ENCODE measurements around the gene PHYKPL.

Gene PHYKPL

GRCh38 chr5:178234750-178235587 lies 2.4 kb upstream of the PHYKPL start:
- Histone ChIP-seq H3K79me2 (ENCODE audit: insufficient read depth, low read depth) (peaks cover 16% of the 10 kb centered on the region; the same call in 1 of the 2 replicates), H3K9ac (no peak overlapping the region), H3K4me3 (IDR thresholded peaks at IDR 0.05; ENCODE audit: insufficient read depth, low read depth, low read length) (no peak overlapping the region), H4K20me1 (ENCODE audit: insufficient read depth) (no peaks in the 10 kb centered on the region), H2AFZ (ENCODE audit: low read depth) (no peak overlapping the region), H3K4me1 (ENCODE audit: low read depth, poor library complexity, severe bottlenecking) (peaks cover 6% of the 10 kb centered on the region), H3K27me3 (ENCODE audit: insufficient read depth, low read depth) (no peaks in the 10 kb centered on the region), H3K27ac (no peak overlapping the region), H3K4me2 (no peak overlapping the region), H3K36me3 (ENCODE audit: insufficient read depth) (no peaks in the 10 kb centered on the region)
- TF ChIP-seq CTCF (conservative IDR thresholded peaks at IDR 0.05; ENCODE audit: low read depth, low read length): peak; percentile 40; the same call in 1 of the 2 replicates

DNA sequence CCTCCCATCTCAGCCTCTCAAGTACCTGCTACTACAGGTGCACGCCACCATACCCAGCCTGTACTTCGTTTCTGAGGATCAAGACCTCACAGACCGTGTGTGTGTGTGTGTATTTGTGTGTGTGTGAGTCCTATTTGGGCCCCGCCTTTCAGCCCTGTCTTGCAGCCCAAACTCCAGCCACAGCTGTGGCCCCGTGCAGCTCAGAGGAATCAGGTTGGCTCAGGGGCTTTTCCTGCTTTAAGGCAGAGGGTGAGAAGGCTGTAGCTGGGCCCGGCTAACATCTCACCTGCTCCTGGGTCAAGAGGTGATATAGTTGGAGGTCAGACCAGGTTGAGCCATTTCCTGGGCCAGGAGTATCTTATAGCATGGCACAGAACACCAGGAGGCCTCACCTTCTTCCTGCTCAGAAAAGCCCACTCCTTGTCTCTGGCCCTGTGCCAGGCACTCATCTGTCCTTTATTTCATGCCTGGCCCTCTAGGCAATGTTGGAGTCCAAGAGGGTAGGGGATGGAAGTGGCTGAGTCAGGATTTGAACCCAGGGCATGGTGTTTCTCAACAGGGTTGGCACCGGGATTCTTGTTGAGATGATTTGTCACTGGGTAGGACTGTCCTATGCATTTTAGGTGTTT lies 1.6 kb upstream of the PHYKPL start:
- H3K9ac ChIP-seq: no peak overlapping the region
- no peak overlapping the region for H3K4me3 ChIP-seq (IDR thresholded peaks at IDR 0.05; ENCODE audit: insufficient read depth, low read depth, low read length)
- no peaks in the 10 kb centered on the region for H3K27me3 ChIP-seq (ENCODE audit: insufficient read depth, low read depth)
- TF ChIP-seq CTCF (conservative IDR thresholded peaks at IDR 0.05; ENCODE audit: low read depth, low read length): no peak
- peaks cover 18% of the 10 kb centered on the region; the same call in 1 of the 2 replicates for H3K79me2 ChIP-seq (ENCODE audit: insufficient read depth, low read depth)
- no peaks in the 10 kb centered on the region for H4K20me1 ChIP-seq (ENCODE audit: insufficient read depth)
- H3K27ac ChIP-seq: no peak overlapping the region
- no peaks in the 10 kb centered on the region for H3K36me3 ChIP-seq (ENCODE audit: insufficient read depth)
- H2AFZ ChIP-seq (ENCODE audit: low read depth): no peak overlapping the region
- no peak overlapping the region for H3K4me2 ChIP-seq
- peaks cover 6% of the 10 kb centered on the region for H3K4me1 ChIP-seq (ENCODE audit: low read depth, poor library complexity, severe bottlenecking)

GRCh38 chr5:178232920-178233429 lies 373 bp upstream of the PHYKPL start:
- no peak overlapping the region for H3K4me3 ChIP-seq (IDR thresholded peaks at IDR 0.05; ENCODE audit: insufficient read depth, low read depth, low read length)
- peaks cover 6% of the 10 kb centered on the region for H3K4me1 ChIP-seq (ENCODE audit: low read depth, poor library complexity, severe bottlenecking)
- H3K27me3 ChIP-seq (ENCODE audit: insufficient read depth, low read depth): no peaks in the 10 kb centered on the region
- H3K79me2 ChIP-seq (ENCODE audit: insufficient read depth, low read depth): peaks cover 18% of the 10 kb centered on the region; the same call in 1 of the 2 replicates
- peak overlapping the region; percentile 64 for H2AFZ ChIP-seq (ENCODE audit: low read depth)
- peak overlapping the region; percentile 71; the same call in 1 of the 2 replicates for H3K9ac ChIP-seq
- peak overlapping the region; percentile 48 for H3K27ac ChIP-seq
- H3K4me2 ChIP-seq: no peak overlapping the region
- no peaks in the 10 kb centered on the region for H4K20me1 ChIP-seq (ENCODE audit: insufficient read depth)
- TF ChIP-seq CTCF (conservative IDR thresholded peaks at IDR 0.05; ENCODE audit: low read depth, low read length): no peak
- H3K36me3 ChIP-seq (ENCODE audit: insufficient read depth): no peaks in the 10 kb centered on the region

GRCh38 chr5:178231539-178232123 lies 971 bp downstream of the PHYKPL start:
- no peaks in the 10 kb centered on the region for H3K27me3 ChIP-seq (ENCODE audit: insufficient read depth, low read depth)
- H3K4me1 ChIP-seq (ENCODE audit: low read depth, poor library complexity, severe bottlenecking): peaks cover 6% of the 10 kb centered on the region
- H3K36me3 ChIP-seq (ENCODE audit: insufficient read depth): no peaks in the 10 kb centered on the region
- peak overlapping the region; percentile 71; the same call in 1 of the 2 replicates for H3K9ac ChIP-seq
- no peaks in the 10 kb centered on the region for H4K20me1 ChIP-seq (ENCODE audit: insufficient read depth)
- peak overlapping the region; percentile 48; the same call in 1 of the 2 replicates for H3K27ac ChIP-seq
- no peak for TF ChIP-seq CTCF (conservative IDR thresholded peaks at IDR 0.05; ENCODE audit: low read depth, low read length)
- no peak overlapping the region for H3K4me3 ChIP-seq (IDR thresholded peaks at IDR 0.05; ENCODE audit: insufficient read depth, low read depth, low read length)
- peak overlapping the region; percentile 60 for H3K4me2 ChIP-seq
- peaks cover 18% of the 10 kb centered on the region; the same call in 1 of the 2 replicates for H3K79me2 ChIP-seq (ENCODE audit: insufficient read depth, low read depth)
- peak overlapping the region; percentile 64 for H2AFZ ChIP-seq (ENCODE audit: low read depth)

Measured in KMS-11 (cell line).